ENCODE measurements around the gene EIF2S1. TPM values are rescaled to one million over a fixed set of nuclear protein-coding genes. Genes with fewer than 3 reads are reported as not detected.

EIF2S1 gene
- total and polyA plus RNA-seq, 4 donors: 32.3 to 84.6 (median 70.1) TPM

- H3K4me3 ChIP-seq (ENCODE audit: low read depth in 1 of 3, low read length in 3 of 3): no peak overlapping the region
- DNase-seq (ENCODE audit: low spot score): no peak
- no peak overlapping the region for H3K9ac ChIP-seq (ENCODE audit: low read depth in 1 of 2, low read length in 2 of 2)
- peaks cover 2 to 12% (median 7%) of the 10 kb centered on the region in 4 donors for H3K4me1 ChIP-seq (ENCODE audit: control insufficient read depth in 4 of 4, insufficient read depth in 4 of 4, low read length in 3 of 4)
- H3K36me3 ChIP-seq (ENCODE audit: control insufficient read depth in 4 of 4, insufficient read depth in 3 of 4, low read depth in 1 of 4, low read length in 3 of 4): peaks cover 0 to 16% (median 12%) of the 10 kb centered on the region in 4 donors
- no peak overlapping the region for H3K27ac ChIP-seq (ENCODE audit: low read depth in 1 of 2, low read length in 2 of 2)
- H3K27me3 ChIP-seq (ENCODE audit: control insufficient read depth in 4 of 4, insufficient read depth in 4 of 4, low read length in 3 of 4): no peaks in the 10 kb centered on the region
- 72% methylated on average over 3 of the region's 3 CpGs for WGBS
- H3K9me3 ChIP-seq (ENCODE audit: control insufficient read depth in 4 of 4, low read length in 3 of 4): no peaks in the 10 kb centered on the region
- no peak for TF ChIP-seq REST (IDR thresholded peaks at IDR 0.05)
- TF ChIP-seq SP1 (IDR thresholded peaks at IDR 0.05): peak; percentile 23
- peak in 1 of 2 donors; percentile 31 for TF ChIP-seq RXRA (IDR thresholded peaks at IDR 0.05)
Measured at GRCh38 chr14:67389275-67389674, 29.1 kb downstream of the EIF2S1 start.

DNA sequence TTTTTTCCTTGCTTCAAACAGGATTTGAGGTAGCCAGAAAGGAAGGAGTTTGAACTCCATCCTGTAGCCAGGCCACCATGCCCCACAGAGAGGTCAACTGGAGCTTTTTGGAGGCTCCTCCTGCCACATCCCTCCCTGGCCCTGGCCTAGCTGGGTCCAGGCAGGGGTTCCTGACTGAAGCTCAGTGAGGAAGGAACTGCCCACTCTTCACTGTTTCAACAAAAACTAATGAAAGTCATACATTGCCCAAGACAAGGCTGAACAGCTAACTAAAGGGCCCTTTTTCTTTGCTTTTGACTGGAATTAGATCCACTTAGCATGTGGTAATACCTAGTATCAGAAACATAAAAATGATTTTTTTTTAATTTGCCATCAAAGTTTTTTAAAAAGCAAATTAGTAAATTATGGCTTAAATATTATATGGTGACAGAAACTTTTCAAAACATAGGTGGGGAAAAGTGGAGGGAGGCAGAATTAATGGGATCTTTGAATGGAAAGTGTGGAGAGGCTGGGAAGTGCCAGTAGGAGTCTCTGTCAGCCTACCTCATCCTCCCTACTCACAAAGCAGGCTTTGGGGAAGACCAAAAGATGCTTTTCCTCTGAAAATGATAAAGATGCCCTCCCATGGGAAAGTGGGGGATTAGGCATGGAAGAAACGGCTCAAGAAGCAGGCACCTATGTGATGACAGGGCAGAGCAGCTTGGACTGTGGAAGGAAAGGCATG, 29.8 kb downstream of the EIF2S1 start:
- WGBS: 91% methylated on average over 1 of the region's 1 CpG
- DNase-seq (ENCODE audit: low spot score): no peak
- Histone ChIP-seq H3K36me3 (ENCODE audit: control insufficient read depth in 4 of 4, insufficient read depth in 3 of 4, low read depth in 1 of 4, low read length in 3 of 4) (peaks cover 0 to 10% (median 5%) of the 10 kb centered on the region in 4 donors), H3K27ac (ENCODE audit: low read depth in 1 of 2, low read length in 2 of 2) (no peak overlapping the region), H3K4me1 (ENCODE audit: control insufficient read depth in 4 of 4, insufficient read depth in 4 of 4, low read length in 3 of 4) (peaks cover 2 to 12% (median 7%) of the 10 kb centered on the region in 4 donors), H3K27me3 (ENCODE audit: control insufficient read depth in 4 of 4, insufficient read depth in 4 of 4, low read length in 3 of 4) (no peaks in the 10 kb centered on the region), H3K4me3 (ENCODE audit: low read depth in 1 of 3, low read length in 3 of 3) (no peak overlapping the region), H3K9ac (ENCODE audit: low read depth in 1 of 2, low read length in 2 of 2) (no peak overlapping the region), H3K9me3 (ENCODE audit: control insufficient read depth in 4 of 4, low read length in 3 of 4) (no peaks in the 10 kb centered on the region)
- TF ChIP-seq GABPA (IDR thresholded peaks at IDR 0.05 in 1 of 2, conservative IDR thresholded peaks at IDR 0.05 in 1 of 2): no peak
- TF ChIP-seq JUND (IDR thresholded peaks at IDR 0.05): no peak
- no peak for TF ChIP-seq FOXA2 (IDR thresholded peaks at IDR 0.05)
- no peak for TF ChIP-seq CTCF (IDR thresholded peaks at IDR 0.05; ENCODE audit: low read depth, low read length, missing input control)
- TF ChIP-seq FOXA1 (IDR thresholded peaks at IDR 0.05): no peak
- no peak for TF ChIP-seq YY1 (IDR thresholded peaks at IDR 0.05)
- TF ChIP-seq EGR1 (IDR thresholded peaks at IDR 0.05; ENCODE audit: low read depth in 2 of 2): no peak
- TF ChIP-seq RAD21 (IDR thresholded peaks at IDR 0.05): no peak
- TF ChIP-seq, protein P1, sequence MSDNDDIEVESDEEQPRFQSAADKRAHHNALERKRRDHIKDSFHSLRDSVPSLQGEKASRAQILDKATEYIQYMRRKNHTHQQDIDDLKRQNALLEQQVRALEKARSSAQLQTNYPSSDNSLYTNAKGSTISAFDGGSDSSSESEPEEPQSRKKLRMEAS (IDR thresholded peaks at IDR 0.05): no peak
- TF ChIP-seq REST (IDR thresholded peaks at IDR 0.05): no peak
- TF ChIP-seq ZBTB33 (IDR thresholded peaks at IDR 0.05): no peak
- no peak for TF ChIP-seq HNF4A (conservative IDR thresholded peaks at IDR 0.05)

Data from liver (tissue), 9 donors.